GM19397 (cell line): ENCODE data around the gene PLPPR3.
"Not testable (repeated sequence)": the region's sequence is repeated elsewhere in the genome, so short reads cannot be mapped to it uniquely, and the experiment has no call there.

Experiments
- ATAC-seq: cut with Tn5 transposase; IDR thresholded peaks from one replicate; pipeline ENCODE4 v1.9.1; 2021; ENCODE audit warnings: mild to moderate bottlenecking, moderate library complexity; ENCODE audit not compliant: unreplicated experiment

The PLPPR3 gene

DNA sequence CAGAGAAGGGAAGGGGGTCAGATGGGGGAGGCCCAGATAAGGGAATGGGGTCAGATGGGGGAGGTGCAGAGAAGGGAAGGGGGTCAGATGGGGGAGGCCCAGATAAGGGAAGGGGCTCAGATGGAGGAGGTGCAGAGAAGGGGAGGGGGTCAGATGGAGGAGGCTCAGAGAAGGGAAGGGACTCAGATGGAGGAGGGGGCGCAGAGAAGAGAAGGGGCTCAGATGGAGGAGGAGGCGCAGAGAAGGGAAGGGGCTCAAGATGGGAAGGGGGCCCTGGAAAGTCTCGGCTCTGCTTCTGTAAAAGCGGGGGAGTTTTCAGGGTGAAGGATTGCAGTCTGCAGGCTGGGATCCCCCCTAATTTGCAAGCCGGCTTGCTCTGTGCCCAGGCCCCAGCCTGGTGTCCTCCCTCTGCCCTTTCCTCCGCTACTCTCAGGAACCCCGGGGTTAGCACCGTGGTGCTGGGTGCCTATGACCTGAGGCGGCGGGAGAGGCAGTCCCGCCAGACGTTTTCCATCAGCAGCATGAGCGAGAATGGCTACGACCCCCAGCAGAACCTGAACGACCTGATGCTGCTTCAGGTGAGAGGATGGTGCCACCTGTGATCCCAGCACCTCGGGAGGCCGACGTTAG, 7.5 kb upstream of the PLPPR3 start:
- ATAC-seq: no peak

GRCh38 chr19:827710-828321, 6.1 kb upstream of the PLPPR3 start, which contains the start of gene AZU1:
TSS of gene AZU1 (plus strand) at chr19:827837. CDS start at chr19:827847, 10 bp downstream.
- ATAC-seq: no peak

GRCh38 chr19:827314-827709, 5.6 kb upstream of the PLPPR3 start:
- ATAC-seq: no peak

DNA sequence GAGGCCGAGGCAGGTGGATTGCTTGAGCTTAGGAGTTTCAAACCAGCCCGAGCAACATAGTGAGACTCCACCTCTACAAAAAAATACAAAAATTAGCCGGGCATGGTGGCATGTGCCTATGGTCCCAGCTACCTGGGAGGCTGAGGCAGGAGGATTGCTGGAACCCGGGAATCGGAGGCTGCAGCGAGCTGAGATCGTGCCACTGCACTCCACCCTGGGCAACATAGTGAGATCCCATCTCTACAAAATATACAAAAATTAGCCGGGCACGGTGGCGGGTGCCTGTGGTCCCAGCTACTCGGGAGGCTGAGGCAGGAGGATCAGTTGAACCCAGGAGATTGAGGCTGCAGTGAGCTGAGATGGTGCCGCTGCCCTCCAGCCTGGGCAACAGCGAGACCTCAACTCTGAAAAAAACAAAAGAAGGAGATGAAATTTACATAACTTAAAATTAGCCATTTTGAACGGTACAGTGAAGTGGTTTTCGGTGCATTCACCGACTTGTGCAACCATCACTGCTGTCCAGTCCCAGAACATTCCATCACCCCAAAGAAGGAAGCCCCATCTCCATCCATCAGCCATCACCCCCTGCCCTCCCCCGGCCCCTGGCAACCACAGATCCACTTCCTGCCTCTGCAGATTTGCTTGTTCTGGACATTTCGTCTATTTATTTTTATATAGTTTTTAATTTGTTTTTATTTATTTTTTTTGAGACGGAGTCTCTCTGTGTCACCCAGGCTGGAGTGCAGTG, 4.3 kb upstream of the PLPPR3 start:
- ATAC-seq: no peak

DNA sequence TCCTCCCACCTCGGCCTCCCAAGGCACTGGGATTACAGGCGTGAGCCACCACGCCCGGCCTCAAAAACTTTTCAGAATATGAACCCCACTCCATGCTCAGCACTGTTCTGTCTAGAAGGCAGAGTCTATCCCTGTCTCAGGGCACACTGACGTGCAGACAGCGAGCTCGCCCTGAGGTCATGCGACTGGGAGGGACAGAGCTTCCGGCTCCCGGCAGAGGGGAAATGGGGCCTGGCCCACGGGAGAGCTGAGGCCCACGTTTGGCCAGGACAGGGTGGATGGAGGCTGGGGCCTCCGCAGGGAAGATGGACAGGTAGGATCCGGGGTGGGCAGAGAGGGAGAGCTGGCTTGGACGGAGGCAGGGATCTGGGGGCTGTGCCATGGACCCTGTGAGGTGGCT, 3.1 kb upstream of the PLPPR3 start:
- no peak for ATAC-seq

DNA sequence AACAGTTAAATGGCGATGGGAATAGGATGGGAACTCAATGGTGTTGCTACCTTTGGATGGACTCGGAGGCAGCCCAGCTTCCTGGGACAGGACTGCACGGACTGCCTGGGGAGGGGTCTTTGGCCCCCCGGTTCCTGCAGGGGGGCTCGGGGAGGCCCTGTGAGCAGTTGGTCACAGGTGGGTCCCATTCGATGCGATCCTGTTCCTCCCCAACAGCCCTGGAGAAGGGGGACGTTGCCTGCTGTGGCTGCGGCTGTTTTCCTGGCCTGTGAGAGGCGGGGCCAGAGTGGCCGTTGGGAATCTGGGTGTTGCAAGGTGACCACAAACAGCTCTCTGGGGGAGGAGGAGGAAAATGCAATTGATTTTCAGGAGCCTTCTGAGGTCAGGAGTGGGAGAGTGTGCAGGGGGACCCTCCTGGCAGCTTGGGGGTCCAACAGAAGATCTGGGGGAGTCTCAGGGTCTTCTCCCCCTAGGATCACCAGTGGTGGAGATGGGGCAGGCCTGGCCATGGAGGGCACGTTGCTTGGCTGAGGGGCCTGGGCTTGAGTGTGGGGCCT, 1.9 kb upstream of the PLPPR3 start:
- ATAC-seq: no peak

DNA sequence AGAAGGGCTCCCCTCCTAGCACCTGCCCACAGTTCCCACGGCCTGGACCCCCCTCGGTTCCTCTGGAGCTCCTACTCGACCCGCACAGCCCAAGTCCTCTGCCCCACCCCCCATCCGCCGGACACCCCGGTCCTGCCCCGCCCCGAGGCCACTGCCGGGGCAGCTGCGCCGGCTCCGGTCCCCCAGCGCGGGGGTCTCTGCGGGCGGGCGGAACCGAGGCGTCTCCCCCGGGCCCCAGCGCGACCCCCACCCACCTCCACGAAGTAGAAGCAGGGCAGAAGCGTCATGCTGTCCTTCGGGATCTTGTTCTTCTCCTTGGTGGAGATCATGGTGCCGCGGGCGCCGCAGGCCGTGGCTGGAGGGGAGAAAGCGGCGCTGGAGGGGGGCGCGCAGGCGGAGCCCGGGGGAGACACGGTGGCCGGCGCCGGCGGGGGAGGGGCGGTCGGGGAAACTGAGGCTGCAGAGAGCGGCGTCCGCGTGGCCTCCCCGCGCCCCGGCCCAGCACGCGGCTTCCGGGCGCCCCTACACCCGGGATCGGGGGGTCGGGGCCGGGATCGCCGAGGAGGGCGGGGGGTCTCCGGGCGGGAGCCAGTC, 427 bp downstream of the PLPPR3 start:
- ATAC-seq: no peak

DNA sequence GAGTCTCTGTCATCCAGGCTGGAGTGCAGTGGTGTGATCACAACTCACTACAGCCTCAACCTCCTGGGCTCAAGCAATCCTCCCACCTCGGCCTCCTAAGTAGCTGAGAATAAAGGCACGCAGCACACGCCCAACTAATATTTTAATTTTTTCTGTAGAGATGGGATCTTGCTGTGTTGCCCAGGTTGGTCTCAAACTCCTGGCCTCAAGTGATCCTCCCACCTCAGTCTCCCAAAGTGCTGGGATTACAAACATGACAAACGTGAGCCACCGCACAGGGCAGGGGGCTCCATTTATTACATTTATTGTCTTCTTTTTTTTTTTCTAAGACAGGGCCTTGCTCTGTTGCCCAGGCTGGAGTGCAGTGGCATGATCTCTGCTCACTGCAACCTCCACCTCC, 1.5 kb downstream of the PLPPR3 start:
- not testable (repeated sequence) for ATAC-seq

DNA sequence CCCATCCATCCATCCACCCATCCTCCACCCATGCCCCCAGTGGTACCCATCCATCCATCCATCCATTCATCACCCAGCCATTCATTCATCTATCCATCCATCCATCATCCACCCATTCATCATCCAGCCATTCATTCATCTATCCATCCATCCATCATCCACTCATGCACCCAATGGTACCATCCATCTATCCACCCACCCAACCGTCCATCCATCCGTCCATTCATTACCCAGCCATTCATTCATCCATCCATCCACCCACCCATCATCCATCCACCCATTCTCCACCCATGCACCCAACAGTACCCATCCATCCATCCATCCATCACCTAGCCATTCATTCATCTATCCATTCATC, 5.3 kb downstream of the PLPPR3 start:
- no peak for ATAC-seq

- ATAC-seq: no peak
These were observed 5.8 kb downstream of the PLPPR3 start for GRCh38 chr19:815775-816499.

DNA sequence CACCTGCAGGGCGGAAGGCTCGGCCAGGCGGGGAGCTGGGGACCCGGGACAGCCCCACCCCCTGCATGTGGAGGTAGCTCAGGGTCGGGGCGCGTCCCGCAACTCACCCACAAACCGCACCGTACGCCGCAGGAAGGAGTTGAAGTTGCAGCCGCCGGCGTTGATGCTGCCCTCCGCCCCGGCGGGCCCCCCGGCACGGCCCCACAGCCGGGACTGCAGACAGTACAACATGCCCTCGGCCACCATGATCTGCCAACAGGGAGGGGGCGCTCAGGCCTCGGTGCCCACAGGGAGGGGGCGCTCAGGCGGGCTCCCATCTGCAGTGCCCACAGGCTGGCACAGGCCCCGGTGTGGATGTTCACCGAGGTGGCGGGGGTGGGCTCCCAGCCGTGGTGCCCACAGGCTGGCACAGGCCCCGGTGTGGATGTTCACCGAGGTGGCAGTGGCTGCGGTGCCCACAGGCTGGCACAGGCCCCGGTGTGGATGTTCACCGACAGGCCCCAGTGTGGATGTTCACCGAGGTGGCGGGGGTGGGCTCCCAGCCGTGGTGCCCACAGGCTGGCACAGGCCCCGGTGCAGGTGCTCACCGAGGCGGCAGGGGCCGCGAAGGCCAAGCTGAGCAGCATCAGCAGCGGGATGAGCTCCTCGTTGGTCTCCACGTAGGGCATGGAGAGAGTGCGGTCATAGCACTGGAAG, 6.5 kb downstream of the PLPPR3 start:
- ATAC-seq: no peak

DNA sequence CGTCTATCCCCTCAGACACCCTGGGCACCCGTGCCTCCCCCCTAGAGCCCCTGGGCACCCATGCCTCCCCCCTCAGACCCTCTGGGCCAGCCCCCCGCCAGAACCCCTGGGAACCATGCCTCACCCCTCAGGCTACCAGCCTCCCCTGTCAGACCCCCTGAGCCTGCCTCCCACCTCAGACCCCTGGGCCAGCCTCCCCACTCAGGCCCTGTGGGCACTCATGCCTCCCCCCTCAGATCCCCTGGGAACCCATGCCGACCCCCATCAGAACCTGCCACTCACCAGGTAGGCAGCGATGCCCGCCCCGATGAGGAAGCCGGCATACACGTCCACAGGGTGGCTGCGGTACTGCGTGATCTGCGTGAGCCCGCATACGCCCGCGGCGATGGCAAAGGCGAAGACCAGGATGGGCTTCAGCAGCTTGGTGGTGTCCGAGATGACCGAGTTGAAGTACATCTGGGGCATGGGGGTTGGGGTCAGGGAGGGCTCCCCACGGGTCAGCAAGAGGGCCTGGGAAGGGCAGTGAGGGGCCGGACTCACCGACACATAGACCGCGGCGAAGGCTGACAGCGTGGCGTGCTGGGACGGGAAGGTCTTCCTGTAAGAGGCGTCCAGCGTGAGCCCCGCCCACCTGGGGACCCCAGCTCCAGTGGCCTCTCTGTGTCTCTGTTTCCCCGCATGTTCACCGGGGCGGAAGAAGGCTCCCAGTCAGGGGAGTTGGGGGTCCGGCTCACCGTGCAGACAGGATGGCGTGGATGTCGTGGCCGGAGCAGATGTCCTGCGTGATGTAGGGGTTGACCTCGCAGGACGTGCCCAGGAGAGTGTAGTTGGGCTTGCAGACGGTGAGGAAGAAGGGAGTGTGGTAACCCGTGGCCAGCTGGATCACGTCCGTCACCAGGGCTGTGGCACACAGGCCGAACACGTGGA, 7.3 kb downstream of the PLPPR3 start:
- no peak for ATAC-seq

DNA sequence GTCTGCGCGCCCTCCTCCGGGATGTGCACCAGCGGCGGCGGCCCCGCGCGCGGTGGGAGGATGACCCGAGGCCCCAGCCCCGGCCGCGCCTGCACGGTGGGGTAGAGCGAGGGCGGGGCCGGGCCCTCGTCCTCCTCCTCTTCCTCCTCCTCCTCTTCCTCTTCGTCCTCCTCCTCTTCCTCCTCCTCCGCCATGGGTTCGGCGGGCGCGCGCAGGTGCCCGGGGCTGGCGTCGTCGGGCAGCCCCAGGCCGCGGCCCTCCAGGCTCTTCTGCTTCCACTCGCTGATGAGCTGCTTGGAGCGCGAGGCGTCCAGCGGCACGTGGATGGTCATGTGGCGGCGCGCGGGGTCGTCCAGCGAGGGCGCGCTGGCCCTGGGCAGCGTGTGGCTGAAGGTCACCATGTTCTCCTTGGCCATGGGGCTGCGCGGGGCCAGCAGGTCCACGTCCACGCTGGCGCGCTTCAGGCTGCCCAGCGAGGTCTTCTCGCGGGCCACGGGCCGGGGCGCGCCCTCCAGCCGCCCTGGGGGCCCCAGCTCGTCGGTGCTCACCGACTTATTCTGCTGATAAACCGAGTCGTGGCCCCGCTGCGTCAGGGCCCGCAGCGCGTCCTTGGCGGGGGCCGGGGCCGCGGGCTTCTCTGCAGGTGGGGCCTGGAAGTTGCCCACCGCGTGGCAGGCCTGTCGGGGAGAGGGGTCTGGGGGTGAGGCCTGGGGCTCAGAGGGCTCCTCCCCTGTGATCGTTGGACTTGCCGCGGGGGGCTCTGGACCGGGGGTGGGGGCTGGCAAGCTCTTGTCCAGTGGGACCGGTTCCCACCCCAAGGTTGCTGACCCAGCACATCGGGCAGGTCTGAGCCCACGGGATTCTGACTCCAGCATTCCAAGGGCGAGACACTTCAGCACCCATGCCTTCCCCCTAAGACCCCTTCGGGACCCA, 8.3 kb downstream of the PLPPR3 start:
- ATAC-seq: no peak

DNA sequence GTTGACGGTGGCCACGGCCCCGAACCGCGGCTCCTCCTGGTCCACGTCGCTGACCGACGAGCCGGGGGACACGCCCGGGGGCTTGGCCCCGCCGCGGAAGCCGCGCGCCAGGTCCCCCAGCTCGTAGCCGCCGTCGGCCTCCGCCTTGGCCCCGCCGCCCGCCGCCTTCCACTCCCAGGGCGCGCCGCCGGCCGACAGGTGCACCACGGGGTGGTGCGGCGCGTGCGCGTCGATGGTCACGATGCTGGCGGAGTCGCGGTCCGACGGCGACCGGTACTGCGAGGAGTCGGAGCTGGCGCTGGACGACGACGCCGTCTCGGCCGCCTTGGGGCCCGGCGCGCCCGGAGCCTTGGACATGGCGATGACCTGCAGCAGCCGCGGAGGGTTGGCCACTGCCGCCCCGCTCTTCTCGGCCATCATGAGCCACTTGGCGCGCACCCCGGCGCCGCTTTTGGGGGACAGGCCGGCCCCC, 9.0 kb downstream of the PLPPR3 start:
- ATAC-seq: no peak

GRCh38 chr19:812049-812746, 9.6 kb downstream of the PLPPR3 start:
- ATAC-seq: no peak

GRCh38 chr19:811506-812048, 10.2 kb downstream of the PLPPR3 start:
- ATAC-seq: no peak

- no peak for ATAC-seq
These were observed 10.8 kb downstream of the PLPPR3 start for GRCh38 chr19:810883-811489.
